ENCODE measurements around the gene CAMK1G.

Gene CAMK1G

DNA sequence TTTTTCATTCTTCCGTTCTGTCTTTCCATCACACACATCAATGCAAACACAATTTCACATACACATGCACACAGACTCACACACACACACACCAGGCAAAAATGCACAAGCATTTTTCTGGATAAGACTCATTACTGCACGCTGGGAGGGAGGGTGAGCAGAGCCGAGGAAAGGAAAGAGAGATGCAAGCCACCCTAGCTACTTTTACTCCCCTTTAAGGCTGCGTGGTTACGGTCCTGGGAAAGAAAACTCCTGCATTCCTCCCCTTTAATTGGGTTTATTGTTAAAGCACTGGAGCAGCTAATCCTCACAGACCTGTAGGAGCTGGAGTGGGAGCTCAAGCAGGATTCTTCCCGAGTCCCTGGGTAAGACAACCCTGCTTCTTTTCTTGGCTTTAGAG lies at the start of gene CAMK1G:
CAMK1G (plus strand) TSS at position 307 of the 400 bp plus-strand sequence. CDS start 11,270 bp downstream, outside the sequence.
- H3K4me3 ChIP-seq (ENCODE audit: low read depth, low read length): no peak within 1 kb of the TSS

DNA sequence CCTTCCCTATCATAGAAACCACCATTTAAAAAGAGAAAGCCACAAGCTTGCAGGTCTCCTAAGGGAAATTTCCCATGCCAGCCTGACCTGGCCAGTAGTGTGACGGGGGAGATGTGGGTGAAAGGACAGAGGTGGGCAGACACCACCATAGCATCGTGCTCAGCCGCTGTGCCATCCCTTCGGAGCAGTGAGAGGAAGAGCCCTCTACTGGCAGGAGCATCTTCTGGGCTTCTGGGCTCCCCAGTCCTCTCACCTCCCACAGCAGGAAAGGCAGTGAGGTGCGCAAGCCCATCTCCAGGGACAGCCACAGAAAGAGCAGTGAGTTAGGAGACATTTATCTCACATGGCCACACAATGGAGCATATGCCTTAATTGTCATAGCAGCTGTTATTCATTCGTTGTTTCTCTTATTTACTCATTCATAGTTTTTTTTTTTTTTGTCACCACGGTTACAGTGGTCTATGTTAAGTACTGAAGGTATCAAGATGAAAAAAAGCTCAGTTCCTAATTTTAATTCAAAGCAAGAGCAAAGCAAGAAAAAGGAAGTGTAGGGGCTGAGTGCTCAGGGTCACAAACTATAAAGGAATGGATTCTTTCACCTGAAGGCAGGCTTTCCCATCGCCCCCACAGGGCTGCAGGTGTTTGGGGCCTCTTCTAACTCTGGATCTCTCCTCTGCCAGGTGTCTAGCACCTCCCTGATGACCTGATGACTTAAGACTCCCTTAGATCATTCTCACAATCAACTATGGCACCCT lies 48.8 kb upstream of the CAMK1G start:
- no peak overlapping the region for H3K4me3 ChIP-seq (ENCODE audit: low read depth, low read length)

DNA sequence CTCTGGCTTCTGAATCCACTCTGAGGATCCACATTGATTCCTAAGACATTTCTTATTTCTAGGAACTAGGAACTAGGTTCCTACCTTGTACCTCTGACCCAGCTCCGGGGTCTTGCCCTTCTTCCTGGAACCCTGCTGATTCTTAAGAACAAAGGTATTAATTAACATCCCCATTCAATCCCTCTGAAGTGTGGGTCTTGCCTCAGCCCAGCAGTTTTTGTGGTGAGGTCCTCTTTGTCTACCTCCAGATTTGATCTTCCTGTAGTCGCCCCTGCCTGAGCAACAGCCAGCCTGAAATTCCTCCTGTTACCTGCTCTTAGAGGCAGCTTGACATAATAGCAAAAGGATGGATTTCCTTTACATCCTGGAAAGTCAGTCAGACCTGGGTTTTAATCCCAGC lies 46.7 kb upstream of the CAMK1G start:
- no peak overlapping the region for H3K4me3 ChIP-seq (ENCODE audit: low read depth, low read length)

DNA sequence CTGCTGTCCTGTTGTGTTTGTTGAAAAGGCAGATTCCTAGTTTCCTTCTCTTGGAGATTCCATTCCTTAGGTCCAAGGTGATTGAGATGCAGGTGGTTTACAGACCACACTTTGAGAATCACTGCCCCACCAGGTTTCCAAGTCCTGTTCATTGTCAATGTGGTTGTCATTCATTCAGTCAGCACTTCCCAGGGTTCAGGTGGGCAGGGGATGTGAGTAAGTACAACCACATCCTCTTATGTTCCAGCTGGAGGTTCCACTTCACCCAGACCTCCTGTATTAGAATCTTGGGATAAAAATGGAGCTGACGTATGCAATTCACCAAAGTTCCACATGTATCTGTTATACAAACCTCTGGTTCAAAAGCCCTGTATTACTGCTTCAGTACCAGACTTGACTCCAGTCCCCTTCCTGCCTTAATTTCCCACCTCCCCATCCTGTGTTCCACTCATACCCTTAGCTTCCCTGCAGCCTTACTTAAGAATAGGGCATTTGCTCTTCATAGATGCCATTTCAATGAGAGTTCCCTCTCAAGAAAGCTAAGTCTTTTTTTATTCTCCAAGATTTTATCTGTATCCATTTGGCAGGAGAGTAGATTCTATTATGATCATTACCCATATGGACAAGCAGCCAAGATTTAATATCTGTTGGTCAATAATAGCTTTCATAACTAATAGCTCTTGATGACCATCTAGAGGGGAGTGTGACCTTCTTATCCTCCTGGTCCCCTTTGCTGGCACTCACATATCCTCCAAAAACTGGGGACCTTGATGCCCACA lies 46.0 kb upstream of the CAMK1G start:
- no peak overlapping the region for H3K4me3 ChIP-seq (ENCODE audit: low read depth, low read length)

DNA sequence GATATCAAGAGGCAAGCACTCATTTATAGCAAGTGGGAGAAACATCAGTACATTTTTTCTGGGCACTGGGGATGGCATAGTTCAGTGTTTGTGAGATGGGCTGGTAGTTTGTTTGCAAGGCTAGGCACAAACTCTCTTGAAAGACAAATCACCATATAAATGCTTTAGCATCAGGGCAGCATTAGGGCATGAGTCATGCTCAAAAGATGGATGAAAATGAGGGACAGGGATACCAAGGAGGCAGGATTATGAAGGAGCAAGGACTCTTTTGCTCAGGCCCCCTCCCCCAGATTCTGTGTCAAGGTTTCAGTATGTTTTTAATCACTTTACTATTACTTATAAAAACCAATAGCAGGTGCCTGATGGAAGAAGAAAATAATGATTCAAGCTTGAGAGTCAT lies 43.9 kb upstream of the CAMK1G start:
- H3K4me3 ChIP-seq (ENCODE audit: low read depth, low read length): no peak overlapping the region

DNA sequence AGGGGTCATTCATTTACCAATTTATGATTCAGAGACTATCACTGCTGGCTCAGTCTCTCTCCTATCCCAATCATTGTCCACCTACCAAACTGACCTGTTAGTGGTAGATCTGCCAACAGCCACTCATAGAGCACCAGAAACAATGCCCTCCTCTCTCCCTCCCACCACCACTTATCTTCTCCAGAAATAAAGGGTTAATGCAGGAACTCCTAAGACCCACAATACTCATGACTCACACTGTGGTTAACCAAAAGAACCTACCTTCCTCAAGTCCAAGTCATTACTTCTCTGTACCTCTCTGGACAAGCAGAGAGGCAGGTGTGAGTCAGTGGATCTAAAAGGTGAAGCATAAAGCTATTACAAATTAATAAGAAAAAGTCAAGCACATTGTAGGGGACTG lies 40.9 kb upstream of the CAMK1G start:
- H3K4me3 ChIP-seq (ENCODE audit: low read depth, low read length): no peak overlapping the region

DNA sequence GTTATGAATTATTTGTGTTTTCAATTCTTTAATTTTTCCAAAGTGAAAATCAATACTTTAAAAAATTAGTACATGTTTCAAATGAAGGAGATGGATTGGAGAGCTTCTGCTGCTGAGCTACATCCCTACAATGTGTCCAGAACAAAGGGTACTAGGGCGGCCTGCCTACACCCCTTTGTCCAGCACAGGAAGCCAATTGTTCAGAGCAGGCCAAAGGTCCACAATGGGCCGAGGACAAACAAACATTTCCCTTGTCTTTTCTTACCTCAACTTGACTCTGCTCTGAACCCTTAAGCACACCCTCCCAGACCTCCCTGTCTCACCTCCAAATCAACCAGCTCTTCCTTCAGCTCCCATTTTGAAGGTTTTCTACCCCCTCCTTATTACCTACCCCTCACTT lies 39.4 kb upstream of the CAMK1G start:
- no peak overlapping the region for H3K4me3 ChIP-seq (ENCODE audit: low read depth, low read length)

DNA sequence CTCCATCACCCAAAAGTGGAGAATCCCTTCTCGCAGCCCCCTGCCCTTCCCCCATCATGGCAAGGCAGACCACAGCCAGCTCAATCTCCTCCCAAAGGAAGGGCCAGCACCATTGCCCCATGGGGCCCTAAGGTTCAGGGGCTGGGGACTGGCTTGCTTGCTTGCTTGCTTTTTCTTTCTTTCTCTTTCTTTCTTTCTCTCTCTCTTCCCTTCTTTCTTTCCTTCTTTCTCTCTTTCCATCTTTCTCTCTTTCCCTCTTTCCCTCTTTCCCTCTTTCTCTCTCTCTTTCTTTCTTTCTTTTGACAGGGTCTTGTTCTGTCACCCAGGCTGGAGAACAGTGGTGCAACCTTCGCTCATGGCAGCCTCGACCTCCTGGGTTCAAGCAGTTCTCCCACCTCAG lies 38.1 kb upstream of the CAMK1G start:
- H3K4me3 ChIP-seq (ENCODE audit: low read depth, low read length): no peak overlapping the region

DNA sequence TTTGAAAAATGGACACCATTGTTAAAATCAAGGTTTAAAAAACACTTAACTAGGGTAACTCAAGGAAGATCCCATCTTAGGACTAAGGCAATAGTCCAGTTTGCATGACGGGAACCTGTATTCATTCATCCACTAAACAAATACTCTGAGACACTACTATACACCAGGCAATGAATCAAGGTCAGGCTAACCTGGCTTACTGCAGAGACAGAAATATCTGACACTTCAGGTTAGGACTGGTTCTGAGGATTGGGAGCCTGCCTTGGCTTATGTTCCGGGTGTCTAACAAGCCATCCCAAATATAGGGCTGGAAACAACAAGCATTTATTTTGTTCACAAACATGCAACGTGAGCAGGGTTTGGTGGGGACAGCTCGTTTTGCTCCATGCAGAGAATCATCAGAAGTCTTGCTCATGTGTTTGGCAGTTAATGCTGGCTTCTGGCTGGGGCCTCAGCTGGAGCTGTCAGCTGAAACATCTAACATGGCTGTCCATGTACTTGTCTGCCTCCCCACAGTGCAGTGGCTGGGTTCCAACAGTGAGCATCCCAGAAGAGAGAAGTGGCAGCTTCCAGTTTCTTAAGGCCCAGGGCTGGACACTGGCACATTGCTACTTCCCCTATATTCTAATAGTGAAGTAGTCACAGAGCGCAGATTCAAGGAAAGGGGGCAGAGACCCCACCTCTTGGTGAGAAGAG lies 37.0 kb upstream of the CAMK1G start:
- no peak overlapping the region for H3K4me3 ChIP-seq (ENCODE audit: low read depth, low read length)

DNA sequence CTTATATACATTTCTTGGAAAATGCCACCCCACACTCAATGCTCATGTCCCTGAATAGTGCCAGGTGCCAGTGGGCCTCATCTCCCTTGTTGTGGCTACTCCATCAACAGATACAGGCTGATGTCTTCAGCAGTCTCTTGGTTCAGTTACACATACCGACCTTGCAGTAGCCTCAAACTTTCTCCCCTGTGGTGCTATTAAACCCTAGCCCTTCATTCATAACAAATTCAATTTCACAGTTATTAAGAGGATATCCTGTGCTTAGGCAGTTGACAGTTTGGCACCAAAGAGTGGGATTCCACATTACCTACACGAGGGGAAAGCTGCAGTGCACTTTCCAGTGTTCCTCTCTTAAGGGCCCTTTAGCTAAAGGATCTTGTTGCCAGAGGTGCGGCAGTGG lies 35.9 kb upstream of the CAMK1G start:
- no peak overlapping the region for H3K4me3 ChIP-seq (ENCODE audit: low read depth, low read length)

DNA sequence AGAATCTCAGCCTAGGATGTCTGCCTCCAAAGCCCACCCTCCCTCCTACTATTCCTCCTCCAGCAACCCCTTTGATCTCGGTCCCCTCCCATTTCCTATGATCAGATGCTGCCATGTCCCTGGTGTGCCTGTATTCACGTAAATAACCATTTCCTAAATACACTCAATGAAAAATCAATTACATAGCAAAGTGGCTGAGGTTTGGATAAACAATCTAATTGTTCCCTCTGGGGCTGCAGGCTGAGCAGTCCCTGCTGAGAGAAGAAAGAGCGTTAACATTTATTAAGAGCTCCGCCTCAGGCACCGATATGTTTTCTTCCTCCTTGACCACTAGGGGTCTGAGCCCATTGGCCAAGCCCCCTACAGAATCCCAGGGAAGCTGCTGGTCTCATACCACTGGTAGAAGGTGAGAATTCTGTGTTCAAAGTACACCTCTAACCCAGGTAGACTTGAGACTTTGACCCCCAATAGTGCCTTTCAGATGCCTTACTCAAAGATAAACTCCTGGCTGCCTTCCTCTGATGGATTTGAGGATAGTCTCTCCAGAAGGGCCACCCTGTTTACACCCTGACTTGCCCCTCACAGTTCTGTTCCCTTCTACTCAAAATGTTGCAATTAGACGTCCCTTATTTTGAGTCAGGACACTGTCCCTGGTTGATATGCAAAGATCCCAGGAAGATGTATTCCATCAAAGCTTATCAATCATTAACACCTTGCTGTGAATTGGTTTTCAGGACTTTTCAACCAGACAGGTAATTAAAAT lies 33.9 kb upstream of the CAMK1G start:
- H3K4me3 ChIP-seq (ENCODE audit: low read depth, low read length): no peak overlapping the region

DNA sequence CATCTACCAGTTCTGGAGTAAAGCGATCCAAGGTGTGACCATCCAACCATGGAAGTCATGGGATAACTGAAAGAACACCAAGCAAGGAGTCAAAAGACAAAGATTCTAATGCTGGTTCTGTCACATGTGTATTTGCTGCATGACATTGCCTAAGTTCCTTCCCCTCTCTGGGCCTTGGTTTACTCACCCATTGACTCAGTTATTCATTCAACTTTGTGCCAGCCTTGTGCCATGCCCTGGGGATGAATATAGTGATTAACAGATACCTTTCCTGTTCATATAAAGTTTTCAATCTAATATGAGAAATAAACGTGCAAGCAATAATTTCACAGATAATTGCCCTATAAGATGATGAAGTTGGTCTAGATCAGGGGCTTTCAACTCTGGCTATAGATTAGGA lies 33.0 kb upstream of the CAMK1G start:
- no peak overlapping the region for H3K4me3 ChIP-seq (ENCODE audit: low read depth, low read length)

DNA sequence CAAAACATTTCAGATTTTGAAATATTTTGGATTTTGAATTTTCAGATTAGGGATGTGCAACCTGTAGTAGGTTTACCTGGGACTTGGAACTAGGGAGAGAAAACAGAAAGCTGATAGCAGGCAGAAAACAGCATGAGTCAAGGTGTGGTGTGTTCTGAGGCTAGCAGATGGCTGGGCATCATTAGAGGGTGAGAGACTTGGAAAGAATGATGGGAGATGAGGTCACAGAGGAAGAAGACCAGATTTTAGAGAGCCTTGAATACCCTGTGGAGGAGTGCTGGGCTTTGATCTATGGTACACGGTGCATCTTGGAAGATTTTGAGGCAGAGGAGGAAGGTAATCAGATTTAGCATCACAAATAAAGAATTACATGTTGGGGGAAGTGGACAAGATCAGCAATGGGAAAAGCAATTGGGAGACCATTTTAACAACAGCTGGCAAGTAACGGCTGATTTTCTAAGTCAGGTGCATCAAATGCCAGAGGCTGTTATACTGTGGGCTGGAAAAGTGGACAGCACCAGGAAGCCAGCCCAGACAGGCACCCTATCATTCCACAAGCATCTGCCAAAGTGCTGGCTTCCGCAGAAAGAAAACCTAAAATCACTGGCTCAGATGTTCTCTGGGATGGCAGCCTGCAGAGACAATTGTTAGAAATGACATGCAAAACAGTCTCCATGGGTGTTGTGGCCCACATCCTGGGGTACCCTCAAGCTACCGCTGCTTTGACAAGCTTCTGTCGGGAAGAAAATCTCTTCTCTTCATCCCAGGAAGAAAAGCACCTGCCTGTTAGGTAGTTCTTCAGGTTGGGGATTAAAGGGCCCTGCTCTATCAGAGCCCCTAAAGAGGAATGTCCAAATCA lies 30.9 kb upstream of the CAMK1G start:
- no peak overlapping the region for H3K4me3 ChIP-seq (ENCODE audit: low read depth, low read length)

DNA sequence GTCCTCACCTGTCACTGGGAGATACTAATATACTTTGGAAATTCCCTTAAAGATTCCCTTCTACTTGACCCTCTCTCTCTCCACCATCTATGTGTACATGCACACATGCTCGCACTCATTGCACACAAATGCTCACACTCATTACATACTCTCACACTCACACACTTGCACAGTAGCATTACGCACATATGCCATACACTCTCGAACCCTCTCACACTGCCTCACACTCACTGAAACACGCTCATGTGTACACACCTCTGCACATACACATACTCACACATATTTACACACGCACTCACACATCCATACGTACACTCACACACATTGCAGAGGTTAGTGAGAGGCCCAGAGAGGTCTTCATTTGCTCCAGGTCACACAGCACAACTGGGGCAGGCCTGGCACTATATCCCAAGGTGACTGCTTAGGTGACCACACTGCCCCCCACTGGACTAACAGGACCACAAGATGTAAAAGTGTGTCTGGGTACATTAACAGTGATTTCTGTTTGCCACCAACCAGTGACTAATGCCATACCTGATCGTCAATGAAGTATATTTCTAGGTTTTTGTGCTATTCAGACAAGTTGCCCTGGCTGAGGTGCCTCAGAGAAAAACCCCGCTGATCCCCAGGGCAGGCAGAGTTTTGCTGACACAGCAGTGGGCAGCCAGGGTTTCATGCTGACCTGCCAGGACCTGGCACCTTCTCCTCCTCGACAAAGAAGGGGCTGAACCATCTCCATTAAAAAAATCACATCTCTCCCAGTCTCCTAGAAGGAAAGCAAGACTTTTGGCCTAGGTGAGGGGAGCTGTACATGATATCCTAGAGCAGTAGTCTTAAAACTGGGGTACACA lies 28.5 kb upstream of the CAMK1G start:
- no peak overlapping the region for H3K4me3 ChIP-seq (ENCODE audit: low read depth, low read length)

DNA sequence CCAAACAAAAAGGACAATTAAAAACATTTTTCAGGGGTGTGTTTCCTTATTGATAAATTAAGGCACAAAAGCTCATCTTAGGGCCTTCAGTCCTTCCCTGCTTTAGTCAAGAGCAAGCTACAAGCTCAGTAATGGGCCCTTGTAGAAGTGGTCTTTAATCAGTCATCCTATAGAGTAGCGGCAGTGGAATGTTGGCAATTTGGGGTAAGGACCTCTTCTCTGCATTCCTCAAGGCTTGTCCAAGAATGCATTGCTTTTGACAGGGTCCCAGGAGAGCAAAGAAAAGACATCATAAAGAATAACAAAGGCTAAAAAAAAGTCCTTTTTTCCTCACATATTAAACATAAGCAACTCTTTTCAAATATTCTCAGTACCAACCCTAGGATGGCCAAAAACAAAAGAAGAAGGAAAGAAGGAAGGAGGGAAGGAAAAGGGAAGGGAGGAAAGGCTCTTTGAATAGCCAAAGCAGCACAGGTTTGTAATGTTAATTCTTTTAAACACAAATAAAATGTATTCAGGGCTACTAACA lies 27.3 kb upstream of the CAMK1G start:
- no peak overlapping the region for H3K4me3 ChIP-seq (ENCODE audit: low read depth, low read length)

DNA sequence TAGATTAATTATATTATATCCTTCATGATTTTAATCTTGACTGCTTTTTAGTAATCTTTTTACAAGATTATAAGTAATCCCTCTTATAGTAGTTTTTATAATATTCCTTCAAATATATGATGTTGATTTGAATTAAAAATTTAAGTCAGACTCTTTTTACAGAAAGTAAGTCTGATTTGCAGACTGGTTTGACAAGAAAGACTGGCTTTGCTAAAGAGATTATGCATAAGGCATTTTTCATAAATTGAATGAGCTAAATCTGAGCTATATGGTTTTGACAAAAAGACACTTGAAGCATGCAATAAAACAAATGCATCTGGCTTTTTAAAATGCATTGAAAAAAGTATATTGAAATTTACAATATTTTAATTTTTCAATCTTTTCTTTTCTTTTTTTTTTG lies 26.3 kb upstream of the CAMK1G start:
- no peak overlapping the region for H3K4me3 ChIP-seq (ENCODE audit: low read depth, low read length)

DNA sequence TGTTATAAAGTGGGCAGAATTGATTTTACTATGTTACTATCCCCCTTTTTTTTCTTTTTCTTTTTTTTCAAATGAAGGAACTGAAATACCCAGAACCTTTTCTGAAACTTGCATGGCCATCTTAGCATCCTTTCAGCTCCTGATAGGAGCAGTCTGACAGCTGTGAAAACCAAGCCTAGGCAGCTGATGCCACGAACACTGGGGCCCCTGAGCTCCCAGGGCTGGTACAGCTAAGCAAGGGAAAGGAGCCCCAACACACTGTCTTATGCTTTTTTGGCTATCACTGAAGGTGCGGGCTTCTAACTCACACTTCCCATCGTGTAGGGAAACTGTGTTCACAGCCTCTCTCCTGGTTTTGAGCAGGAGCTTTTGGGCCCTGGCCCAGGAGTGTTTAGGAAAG lies 23.0 kb upstream of the CAMK1G start:
- no peak overlapping the region for H3K4me3 ChIP-seq (ENCODE audit: low read depth, low read length)

DNA sequence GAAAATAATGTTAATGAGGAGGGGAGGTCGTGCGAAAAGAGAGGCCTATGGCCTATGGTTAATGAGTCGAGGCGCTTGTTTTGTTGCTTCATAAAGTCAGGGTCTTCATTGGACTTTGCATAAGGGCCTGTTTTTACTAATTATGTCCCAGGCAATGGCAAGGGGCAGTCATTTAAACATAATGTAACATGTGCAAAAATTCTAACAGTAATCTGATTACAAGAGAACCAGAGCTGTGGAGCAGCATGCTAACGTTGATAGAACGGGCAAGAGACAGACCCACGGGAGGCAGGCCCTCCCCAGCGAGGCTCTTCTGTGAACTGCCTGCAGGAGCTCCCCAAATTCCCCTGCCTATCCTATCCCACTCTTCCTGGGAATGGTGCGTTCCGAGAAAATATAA lies 22.6 kb upstream of the CAMK1G start:
- no peak overlapping the region for H3K4me3 ChIP-seq (ENCODE audit: low read depth, low read length)

DNA sequence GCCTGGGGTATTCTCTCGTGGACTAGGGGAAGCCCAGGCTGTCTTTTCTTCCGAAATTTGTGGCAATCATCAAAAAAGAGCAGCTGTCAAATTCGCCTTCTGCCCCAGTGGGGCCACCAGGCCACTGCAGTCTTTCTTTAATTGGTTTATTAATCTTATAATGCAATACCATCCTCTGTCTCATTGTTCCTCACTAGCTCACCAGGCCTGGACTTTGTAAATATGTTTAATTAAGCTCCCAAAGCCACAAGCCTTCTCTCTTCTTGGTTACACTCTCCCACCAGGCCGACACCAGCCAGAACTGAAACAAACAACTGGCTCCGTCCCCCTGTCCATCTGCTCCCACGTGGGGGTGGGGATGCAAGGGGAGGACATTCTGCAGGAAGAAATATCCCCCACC lies 22.0 kb upstream of the CAMK1G start:
- no peak overlapping the region for H3K4me3 ChIP-seq (ENCODE audit: low read depth, low read length)

Data from iPS-11a (cell line).